Glomerular endothelial cell (primary cell): ENCODE measurements around the gene PLCL2. TPM values are rescaled to one million over a fixed set of nuclear protein-coding genes. Genes with fewer than 3 reads are reported as not detected.

Source experiments
- DNase-seq: peaks from one replicate; pipeline ENCODE4 v3.0.0-alpha.2; 2011; ENCODE audit warnings: low read depth, low spot score; ENCODE audit errors: extremely low read depth
- total RNA-seq: library from RNA; depleted of rRNA; stranded (reverse); fragments of >200 nt; gene quantifications from 2 replicates; pipeline ENCODE4 v1.2.3, GENCODE V29; 2015

The PLCL2 gene
- total RNA-seq, 1 donor from 2014 or later, result 13.1 TPM

DNA sequence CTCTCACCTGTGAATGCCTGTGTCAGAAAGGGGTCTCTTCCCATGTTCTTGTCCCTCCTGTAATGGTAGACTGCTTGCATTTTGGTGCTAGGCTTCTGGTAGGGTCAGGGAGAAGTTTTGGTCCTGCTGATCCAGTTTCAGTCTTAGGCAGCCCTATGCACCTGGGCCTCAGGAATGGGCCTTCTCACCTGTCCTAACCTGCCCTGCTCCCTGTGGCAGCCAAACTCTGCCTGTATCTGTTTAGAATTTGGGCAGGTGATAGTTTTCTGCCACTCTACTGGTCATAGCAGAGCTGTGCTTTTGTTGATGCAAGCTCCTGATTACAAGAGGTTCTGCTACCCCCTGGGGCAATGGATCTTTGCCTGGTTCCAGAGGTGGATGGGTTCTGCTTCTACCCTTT, 118.7 kb downstream of the PLCL2 start:
- no peak for DNase-seq

DNA sequence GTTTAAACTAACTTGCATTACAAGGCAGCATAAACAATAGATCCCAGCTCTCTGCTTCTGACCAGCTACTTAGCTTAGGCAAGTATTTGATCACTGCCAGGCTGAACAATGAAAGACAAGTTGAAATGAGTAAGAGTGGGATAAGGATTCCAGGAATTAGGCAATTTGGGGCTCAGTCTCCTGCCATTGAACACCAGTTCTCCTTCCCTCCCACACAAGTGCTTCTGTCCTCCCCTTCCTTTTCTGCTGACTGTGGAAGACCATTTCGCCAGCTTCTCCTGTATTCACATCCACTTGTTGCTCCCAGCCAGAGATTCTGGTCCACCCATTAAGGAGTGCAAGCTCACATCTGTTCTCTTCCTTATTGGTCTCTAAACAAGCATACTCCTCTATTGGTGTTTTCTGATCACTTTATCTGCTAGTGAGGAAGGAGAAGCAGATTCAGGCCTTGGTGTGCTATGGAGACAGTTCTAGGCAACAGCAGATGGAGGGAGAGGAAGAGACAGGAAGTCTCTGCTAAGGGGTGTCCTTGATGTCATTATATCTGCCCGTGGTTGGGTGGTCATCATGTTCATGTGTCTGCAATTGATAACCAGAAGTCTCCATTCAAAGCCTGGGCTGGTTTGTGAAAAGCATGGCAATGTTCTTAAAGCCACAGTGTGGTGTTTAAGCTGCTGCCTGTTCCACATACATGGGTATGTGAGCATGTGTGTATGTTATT, 121.5 kb downstream of the PLCL2 start:
- DNase-seq, result no peak

DNA sequence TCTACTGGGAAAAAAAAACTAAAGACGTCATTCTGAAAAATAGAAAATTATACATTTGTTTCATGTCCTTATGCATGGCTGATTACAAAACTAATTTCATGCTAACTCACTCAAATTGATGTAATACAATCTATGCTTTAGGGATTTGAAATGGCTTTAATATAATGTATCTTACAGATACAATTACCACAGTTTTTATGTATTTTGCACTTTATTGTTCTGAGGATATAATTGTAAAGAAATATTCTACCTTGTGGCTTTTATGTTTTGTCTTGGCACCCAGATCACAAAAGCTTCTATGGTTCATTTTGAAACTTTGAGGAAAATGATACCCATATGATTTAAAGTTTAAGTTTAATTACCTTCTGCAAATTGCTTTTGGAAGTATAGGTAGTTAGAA, 122.5 kb downstream of the PLCL2 start:
- no peak for DNase-seq

DNA sequence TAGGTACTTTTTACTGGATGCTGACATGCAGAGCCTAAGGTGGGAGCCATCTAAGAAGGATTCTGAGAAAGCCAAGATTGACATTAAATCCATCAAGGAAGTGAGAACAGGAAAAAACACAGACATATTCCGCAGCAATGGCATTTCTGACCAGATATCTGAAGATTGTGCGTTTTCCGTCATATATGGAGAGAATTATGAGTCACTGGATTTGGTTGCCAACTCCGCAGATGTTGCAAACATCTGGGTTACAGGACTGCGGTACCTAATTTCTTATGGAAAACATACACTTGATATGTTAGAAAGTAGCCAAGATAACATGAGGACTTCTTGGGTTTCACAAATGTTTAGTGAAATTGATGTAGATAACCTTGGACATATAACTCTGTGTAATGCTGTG, 125.1 kb downstream of the PLCL2 start:
- no peak for DNase-seq

DNA sequence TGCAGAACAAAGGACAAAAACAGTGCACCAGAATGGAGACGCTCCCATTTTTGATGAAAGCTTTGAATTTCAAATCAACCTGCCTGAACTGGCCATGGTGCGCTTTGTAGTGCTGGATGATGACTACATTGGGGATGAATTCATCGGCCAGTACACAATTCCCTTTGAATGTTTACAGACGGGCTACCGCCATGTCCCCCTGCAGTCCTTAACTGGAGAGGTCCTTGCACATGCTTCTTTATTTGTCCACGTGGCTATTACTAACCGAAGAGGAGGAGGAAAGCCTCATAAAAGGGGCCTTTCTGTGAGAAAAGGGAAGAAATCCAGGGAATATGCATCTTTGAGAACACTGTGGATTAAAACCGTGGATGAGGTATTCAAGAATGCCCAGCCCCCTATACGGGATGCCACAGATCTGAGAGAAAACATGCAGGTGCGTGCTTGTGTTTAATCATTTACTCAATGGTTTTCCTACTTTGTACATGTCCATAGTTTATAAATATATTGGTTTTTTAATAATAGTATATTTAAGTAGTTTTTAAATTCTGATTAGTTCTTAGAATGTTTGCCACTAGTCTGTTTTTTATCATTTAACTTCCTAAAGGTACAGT, 127.1 kb downstream of the PLCL2 start:
- no peak for DNase-seq

DNA sequence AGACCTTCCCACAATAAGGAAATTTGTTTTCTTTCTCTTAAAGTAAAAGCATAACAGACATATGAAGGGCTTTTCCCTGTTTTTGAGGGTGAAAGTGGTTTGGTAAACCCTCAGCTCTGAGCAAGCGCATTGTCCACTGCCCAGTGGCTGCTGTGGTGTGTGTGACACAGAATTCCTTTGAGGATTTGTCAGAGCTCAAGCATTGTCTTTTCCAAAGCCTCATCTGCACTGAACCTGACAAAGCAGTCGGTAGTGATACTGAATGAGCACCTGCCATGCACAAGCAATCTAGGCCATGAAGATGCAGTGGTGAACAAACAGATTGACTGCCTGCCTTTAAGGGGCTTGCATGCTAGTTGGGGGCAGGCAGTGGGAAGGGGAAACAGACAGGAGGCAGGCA, 128.3 kb downstream of the PLCL2 start:
- no peak for DNase-seq

DNA sequence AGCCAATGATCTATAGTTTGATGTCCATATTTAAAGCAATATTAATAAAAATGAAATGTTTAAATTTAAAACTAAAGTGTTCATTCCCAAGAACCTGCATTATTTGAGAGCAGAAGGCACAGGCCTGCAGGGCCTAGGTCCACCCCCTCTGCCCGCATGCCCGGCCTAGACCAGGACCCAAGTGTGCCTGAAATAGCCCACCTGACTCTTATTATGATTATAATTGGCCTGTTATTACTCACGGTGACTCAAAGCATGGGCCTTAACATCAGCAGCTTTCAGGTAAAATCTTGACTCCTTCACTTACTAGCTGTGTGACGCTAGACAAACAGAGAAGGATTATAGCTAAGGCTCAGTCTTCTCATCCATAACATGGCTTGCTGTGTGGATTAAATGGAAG, 128.8 kb downstream of the PLCL2 start:
- no peak for DNase-seq

DNA sequence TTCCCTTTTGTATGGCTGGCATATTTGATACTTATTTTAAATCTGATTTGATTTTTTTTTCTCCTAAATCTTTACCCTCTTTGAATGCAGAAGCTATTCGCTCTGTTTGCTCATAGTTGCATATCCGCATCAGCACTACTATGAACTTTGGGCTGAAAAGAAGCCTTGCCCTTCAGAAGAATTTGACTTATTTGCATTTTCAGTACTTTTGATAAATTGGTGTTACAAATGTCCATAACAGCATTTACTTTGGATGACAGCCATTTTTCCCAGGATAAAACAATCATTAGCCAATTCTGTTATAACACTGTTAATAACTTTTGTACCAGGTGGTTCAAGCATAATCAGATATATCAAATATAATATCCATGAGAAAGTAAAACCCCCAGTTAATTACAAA, 129.5 kb downstream of the PLCL2 start:
- DNase-seq, result no peak

DNA sequence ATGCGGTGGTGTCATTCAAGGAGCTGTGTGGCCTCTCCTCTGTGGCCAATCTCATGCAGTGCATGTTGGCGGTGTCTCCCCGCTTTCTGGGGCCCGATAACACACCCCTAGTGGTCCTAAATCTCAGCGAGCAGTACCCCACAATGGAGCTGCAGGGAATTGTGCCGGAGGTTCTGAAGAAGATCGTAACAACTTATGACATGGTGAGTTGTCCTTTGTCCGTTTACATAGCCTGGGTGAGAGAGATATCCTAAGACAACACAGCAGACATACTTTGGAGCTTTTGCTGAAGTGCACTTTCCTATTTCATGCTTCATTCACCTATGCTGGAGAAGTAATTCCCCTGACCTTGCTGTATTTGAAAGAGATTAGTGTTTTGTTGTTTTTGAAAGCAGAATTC, 130.0 kb downstream of the PLCL2 start:
- DNase-seq, result no peak

DNA sequence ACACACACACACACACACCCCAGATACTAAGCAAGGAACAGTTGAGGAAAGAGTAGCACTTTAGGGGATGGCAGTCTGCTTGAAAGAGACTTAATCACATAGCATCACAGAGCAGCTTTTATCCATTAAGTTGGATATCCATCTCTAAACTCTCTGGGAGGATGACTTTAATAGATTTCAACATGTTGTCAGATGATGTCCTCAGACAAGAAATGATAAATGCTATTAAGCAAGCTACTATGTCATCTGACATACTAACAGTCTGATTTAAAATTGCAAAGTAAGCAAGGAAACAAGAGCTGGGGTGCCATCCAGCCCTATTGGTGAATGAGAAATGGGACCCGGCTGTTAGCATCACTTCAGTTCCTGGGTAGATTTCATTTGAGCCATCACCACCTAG, 136.9 kb downstream of the PLCL2 start:
- no peak for DNase-seq

DNA sequence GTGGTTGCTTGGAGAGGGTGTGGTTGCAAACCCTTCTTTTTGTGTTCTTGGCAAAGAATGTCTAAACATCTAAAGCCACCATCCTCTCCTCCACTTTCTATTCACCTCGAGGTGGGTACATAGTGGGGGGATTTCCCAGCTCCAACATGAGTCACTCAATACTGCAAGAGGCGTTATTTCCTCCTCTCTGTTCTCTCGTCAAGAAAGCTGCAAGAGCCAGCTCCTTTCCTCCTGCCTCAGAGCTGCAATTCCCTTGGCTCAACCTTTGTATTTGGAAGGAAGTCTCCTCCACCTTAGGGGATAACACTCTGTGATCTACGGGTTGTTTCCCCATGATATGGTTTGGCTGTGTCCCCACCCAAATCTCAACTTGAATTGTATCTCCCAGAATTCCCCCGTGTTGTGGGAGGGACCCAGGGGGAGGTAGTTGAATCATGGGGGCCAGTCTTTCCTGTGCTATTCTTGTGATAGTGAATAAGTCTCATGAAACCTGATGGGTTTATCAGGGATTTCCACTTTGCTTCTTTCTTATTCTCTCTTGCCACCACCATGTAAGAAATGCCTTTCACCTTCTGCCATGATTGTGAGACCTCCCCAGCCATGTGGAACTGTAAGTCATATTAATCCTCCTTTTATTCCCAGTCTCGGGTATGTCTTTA, 138.4 kb downstream of the PLCL2 start:
- DNase-seq, result peak; percentile 9

DNA sequence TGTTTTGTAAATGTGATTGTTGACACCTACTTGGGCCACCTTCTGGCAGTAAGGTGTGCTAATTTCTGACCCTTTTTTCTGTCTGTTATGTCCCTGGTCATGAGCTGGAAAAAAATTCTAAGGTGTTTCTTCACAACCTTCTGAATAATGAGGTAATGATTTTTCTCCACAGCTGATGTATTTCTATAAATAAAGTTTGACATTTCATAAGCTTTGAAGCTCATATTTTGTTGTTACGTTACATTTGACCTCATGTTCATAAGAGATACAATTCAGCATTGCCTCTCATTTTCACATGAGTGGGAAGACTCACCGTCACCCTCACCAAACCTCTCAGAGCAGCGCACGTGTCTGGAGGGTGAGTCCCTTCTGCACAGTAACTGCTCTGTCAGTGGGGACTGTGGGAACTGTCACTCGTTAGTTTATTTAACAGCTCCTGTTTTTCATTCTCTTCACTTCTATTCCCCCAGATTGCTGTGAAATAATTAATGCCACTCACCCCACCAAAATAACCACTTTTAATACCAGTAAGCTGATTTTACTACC, 140.9 kb downstream of the PLCL2 start:
- no peak for DNase-seq

DNA sequence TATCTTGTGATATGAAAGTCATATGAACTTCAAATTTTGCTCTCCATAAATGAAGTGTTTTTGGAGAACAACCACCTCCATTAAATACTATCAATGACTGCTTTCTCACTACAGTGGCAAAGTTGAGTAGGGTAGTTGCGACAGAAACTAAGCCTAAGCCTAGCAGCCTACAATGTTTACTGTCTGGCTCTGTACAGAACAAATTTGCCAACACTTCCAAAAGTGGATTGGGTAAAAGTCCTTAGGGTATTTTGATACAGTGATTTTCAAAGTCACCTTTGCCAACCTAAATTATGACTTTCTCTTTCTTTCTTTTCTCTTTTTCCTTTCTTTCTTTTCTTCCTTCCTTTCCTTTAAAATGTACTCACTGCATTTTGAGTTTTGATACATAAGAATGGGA, 142.6 kb downstream of the PLCL2 start:
- no peak for DNase-seq

DNA sequence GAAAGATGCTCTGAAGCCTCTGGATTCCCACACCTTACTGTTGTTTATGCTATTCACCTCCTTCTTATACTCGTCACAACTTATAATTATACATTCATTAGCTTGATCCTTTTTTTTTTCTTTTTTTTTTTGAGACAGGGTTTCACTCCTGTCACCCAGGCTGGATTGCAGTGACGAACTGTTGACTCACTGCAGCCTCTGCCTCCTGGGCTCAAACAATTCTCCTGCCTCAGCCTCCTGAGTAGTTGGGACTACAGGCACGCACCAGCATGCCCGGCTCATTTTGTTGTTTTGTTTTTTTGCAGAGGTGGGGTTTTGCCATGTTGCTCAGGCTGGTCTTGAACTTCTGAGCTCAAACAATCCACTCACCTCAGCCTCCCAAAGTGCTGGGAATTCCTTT, 143.6 kb downstream of the PLCL2 start:
- DNase-seq, result no peak

DNA sequence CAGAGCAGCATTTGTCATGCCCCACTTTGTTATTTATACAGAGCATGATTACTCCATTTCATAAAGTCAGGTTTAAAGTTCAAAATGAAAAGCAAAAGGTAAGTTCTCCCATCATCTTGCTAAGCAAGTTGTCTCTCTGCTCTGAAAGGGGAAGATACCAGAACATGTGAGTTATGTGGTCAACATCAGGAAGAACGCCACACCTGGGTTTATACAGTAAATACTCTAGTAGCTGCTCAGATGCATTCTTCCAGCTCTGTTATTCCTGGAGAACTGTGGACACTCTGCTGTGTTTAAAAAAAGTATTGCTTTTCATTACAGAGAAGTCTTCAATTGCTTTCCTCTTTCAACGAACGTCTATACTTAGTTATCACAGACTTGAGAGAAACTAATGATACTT, 145.7 kb downstream of the PLCL2 start:
- no peak for DNase-seq

DNA sequence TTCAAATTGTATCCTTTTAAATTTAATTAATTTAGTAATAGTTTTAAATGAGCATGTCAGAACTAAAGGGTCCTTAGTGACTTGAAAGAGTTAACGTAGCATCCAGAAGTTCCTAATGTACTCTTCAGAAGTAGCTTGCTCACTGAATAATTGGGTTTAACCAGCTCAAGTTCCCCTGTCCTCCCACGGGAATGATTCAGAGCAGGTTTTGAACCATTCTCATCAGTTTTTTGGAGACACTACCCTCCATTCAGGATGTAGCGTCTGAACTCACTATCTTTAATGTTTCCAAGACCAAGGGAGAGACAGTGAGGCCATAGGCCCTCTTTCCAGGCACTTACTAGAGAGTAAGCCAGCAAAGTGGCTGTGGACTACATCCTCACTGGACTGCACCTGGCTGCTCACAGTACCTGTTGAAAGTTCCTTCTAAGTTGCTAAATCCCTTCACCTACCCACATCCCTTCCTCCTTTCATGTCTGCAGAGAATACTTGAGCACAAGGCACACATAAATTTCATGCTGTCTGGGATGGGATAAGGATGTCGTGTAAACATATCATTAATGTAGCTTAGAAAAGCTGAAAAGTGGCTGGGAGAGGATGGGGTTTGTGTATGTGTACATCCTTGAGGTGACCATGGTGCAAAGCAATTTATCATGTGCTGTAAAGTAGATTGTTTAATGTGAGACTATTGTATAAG, 146.3 kb downstream of the PLCL2 start:
- no peak for DNase-seq

DNA sequence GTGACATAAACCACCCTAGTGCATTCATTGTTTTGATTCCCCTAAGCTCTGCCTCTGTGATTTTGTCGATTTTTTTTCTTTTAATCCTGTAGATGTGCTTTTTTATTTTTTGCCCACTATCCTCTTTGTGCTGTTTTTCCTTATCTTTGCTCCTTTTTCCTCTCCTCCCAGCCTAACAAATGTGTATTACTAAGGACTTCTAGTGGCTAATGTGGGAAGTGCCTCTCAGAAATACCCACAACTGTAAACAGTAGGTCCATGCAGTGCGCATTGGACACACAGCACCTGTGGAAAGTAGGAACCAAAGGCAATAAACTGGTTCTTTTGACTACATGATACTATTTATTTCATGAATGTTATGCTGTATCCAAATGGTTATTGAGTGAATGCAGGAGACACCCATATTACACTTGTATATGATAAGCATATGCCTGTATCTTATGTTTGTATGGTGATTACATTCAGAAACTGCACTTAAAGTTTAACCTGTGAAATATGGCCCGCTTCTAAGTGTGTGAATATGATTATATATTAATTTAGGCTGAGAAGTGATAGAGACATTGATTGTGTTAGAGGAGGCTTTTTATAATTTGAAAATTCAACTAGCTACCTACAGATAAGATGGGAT, 147.8 kb downstream of the PLCL2 start:
- peak; percentile 14 for DNase-seq

DNA sequence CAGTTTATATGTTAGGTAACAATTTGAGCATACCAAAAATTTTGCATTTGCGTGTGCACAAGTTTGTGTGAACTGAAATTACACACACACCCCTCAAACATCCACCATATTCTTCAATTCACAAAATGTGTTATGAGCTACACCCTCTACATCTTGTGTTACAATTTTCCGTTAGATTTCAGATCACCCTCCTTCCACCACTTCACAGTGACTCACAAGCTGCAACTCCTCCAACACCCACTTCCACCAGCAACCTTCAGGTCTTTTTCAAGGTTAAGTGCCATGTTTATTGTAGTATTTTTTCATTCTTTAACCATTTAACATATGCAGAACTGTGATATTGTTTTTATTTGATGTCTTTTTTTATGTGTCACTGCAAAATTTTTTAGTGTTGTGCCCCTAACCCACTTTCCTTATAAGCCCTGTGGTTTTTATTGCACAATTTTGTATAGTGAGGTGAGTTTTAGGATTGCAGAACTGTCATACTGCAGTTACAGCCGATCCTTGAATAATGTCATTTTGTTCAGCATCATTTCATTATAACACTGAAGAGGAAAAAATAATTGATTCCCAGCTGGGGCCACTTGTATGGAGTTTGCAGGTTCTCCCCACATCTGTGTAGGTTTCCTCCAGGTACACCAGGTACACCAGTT, 148.9 kb downstream of the PLCL2 start:
- no peak for DNase-seq

DNA sequence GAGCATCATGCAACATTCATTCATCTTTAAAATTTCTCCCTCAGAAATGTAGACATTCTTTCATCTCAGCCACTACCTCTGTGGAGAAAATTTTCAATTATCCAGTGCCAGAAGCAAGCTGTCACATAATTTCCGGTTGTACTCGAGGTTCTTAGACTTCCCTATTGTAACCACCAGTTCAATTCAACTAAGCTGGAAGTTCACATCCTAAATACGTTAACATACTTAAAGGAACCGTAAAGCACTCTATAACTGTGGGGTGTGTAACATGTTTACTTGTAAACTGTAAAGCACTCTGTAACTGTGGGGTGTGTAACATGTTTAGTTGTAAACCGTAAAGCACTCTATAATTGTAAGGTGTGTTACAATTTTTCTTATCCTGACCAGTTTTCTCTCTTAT, 150.3 kb downstream of the PLCL2 start:
- DNase-seq, result no peak

DNA sequence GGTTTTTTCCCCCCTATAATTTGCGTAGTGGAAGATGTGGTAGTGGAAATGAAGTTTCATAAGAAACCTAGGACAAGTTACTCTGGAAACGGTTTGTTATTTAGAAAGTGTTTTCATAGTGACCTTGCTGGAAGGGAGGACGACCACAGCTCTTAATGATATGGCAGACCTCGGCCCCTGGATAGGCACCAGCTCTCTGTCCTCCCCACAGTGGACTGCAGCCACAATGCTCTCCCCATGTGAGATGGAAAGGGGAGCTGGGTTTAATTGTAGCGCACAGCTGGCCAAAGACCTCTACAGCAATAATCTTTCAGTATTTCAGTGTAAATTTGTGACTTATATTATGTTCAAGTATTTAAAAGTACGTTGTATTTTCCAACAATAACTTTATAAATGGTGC, 151.2 kb downstream of the PLCL2 start:
- DNase-seq, result no peak
